H1 (cell line): ENCODE results near the gene HOXC11. TPM values are rescaled to one million over a fixed set of nuclear protein-coding genes. Genes with fewer than 3 reads are reported as not detected.

Source experiments
- ASH2L ChIP-seq: fragments of 200-600, 300-600 bp; sonication (generic); IDR thresholded peaks from one replicate; pipeline ENCODE4 v1.7.1; 2017; ENCODE audit warnings: low read length
- ATF3 ChIP-seq: IDR thresholded peaks from 2 replicates; pipeline ENCODE4 v1.6.1; 2011; ENCODE audit warnings: low read depth, mild to moderate bottlenecking, low read length; ENCODE audit not compliant: insufficient read depth
- BRCA1 ChIP-seq: IDR thresholded peaks from 2 replicates; pipeline ENCODE4 v1.6.1; 2012; ENCODE audit warnings: low read depth, low read length, improper control_type of control experiment
- CREB1 ChIP-seq: IDR thresholded peaks from 2 replicates; pipeline ENCODE4 v1.6.1; 2012; ENCODE audit warnings: inconsistent platforms
- CTBP2 ChIP-seq: IDR thresholded peaks from 2 replicates; pipeline ENCODE4 v1.7.0; 2011; ENCODE audit warnings: borderline replicate concordance, mild to moderate bottlenecking, moderate library complexity, mixed read lengths, low read length; ENCODE audit not compliant: insufficient read depth, insufficient read length
- EGR1 ChIP-seq: IDR thresholded peaks from 2 replicates; pipeline ENCODE4 v1.6.1; 2011; ENCODE audit warnings: low read depth, low read length, borderline replicate concordance
- EP300 ChIP-seq, 2 experiments: IDR thresholded peaks; 1 replicate in 1 of 2; 2 replicates in 1 of 2; pipeline ENCODE4 v1.6.1; 2011 to 2012; ENCODE audit warnings: low read depth in 2 of 2, low read length in 2 of 2, mild to moderate bottlenecking in 2 of 2, borderline replicate concordance in 1 of 2, inconsistent platforms in 1 of 2, moderate library complexity in 1 of 2
- GTF2F1 ChIP-seq: IDR thresholded peaks from 2 replicates; pipeline ENCODE4 v1.6.1; 2012; ENCODE audit warnings: low read depth, low read length, improper control_type of control experiment, borderline replicate concordance
- HDAC6 ChIP-seq: IDR thresholded peaks from one replicate; pipeline ENCODE4 v1.7.1; 2012; ENCODE audit warnings: low read depth, mild to moderate bottlenecking, inconsistent platforms, low read length, moderate library complexity
- MAFK ChIP-seq: IDR thresholded peaks from 2 replicates; pipeline ENCODE4 v1.6.1; 2012; ENCODE audit warnings: low read depth, mild to moderate bottlenecking, improper control_type of control experiment, low read length
- NANOG ChIP-seq: IDR thresholded peaks from 2 replicates; pipeline ENCODE4 v1.6.1; 2011; ENCODE audit warnings: low read length, low read depth, mild to moderate bottlenecking, inconsistent platforms; ENCODE audit not compliant: insufficient read depth, poor library complexity, severe bottlenecking
- PHF8 ChIP-seq: fragments of 200-600 bp; sonication (generic); conservative IDR thresholded peaks from 2 replicates; pipeline ENCODE4 v1.7.1; 2012; ENCODE audit warnings: low read depth, mild to moderate bottlenecking, inconsistent platforms, low read length, moderate library complexity
- POLR2A ChIP-seq, 2 experiments: IDR thresholded peaks; 1 replicate in 1 of 2; 2 replicates in 1 of 2; pipeline ENCODE4 v1.6.1; 2011; ENCODE audit warnings: low read depth in 2 of 2, low read length in 2 of 2, mild to moderate bottlenecking in 2 of 2; ENCODE audit errors: control extremely low read depth in 1 of 2
- RXRA ChIP-seq: IDR thresholded peaks from 2 replicates; pipeline ENCODE4 v1.6.1; 2011; ENCODE audit warnings: low read depth, mild to moderate bottlenecking, low read length, moderate library complexity; ENCODE audit not compliant: insufficient read depth
- SIRT6 ChIP-seq: IDR thresholded peaks from one replicate; pipeline ENCODE4 v1.7.1; 2012; ENCODE audit warnings: low read length, inconsistent platforms
- SP1 ChIP-seq: IDR thresholded peaks from 2 replicates; pipeline ENCODE4 v1.6.1; 2011; ENCODE audit warnings: low read depth, low read length
- SP2 ChIP-seq: IDR thresholded peaks from 2 replicates; pipeline ENCODE4 v1.6.1; 2012; ENCODE audit warnings: mild to moderate bottlenecking, low read length, inconsistent platforms
- TAF1 ChIP-seq: IDR thresholded peaks from 2 replicates; pipeline ENCODE4 v1.6.1; 2011; ENCODE audit warnings: mild to moderate bottlenecking, low read depth, low read length
- TAF7 ChIP-seq: optimal IDR thresholded peaks from 2 replicates; pipeline ENCODE3; 2011; ENCODE audit warnings: low read depth, mild to moderate bottlenecking, inconsistent platforms, low read length, moderate library complexity, borderline replicate concordance
- TBP ChIP-seq: IDR thresholded peaks from 2 replicates; pipeline ENCODE4 v1.6.1; 2011; ENCODE audit warnings: low read depth, low read length, improper control_type of control experiment
- YY1 ChIP-seq: IDR thresholded peaks from 2 replicates; pipeline ENCODE4 v1.6.1; 2011; ENCODE audit warnings: low read depth, mild to moderate bottlenecking, low read length
- ZNF274 ChIP-seq: IDR thresholded peaks from 2 replicates; pipeline ENCODE4 v1.7.0; 2012; ENCODE audit warnings: low read length, borderline replicate concordance; ENCODE audit errors: extremely low read depth
- polyA plus RNA-seq, 7 experiments: library from polyadenylated mRNA; depleted of rRNA in 3 of 7; stranded (reverse) in 5 of 7; unstranded in 2 of 7; fragments of >200 nt in 5 of 7; fragments of 200-250 nt in 2 of 7; gene quantifications; 1 replicate in 5 of 7; 2 replicates in 1 of 7; 4 replicates in 1 of 7; pipeline versions ENCODE4 v1.2.1 to v1.2.3, GENCODE V29; 2011 to 2013; ENCODE audit warnings: missing spikeins in 2 of 7, mixed read lengths in 2 of 7
- total RNA-seq: library from RNA; stranded (reverse); fragmentation: NEBNext Ultra II Directional; extraction: Animal tissue kit (Norgen Biotek cat#: 25700); gene quantifications from 2 replicates; pipeline ENCODE4 v1.2.1, GENCODE V29; 2021
- TF ChIP-seq, protein P1 (sequence below): IDR thresholded peaks from 2 replicates; pipeline ENCODE4 v1.6.1; 2012; ENCODE audit warnings: low read length, inconsistent platforms

Gene HOXC11
- total and polyA plus RNA-seq, 2 of the 8 experiments (the other 6 are each of a cell fraction or from before 2014, with no cell fraction given) = not detected

DNA sequence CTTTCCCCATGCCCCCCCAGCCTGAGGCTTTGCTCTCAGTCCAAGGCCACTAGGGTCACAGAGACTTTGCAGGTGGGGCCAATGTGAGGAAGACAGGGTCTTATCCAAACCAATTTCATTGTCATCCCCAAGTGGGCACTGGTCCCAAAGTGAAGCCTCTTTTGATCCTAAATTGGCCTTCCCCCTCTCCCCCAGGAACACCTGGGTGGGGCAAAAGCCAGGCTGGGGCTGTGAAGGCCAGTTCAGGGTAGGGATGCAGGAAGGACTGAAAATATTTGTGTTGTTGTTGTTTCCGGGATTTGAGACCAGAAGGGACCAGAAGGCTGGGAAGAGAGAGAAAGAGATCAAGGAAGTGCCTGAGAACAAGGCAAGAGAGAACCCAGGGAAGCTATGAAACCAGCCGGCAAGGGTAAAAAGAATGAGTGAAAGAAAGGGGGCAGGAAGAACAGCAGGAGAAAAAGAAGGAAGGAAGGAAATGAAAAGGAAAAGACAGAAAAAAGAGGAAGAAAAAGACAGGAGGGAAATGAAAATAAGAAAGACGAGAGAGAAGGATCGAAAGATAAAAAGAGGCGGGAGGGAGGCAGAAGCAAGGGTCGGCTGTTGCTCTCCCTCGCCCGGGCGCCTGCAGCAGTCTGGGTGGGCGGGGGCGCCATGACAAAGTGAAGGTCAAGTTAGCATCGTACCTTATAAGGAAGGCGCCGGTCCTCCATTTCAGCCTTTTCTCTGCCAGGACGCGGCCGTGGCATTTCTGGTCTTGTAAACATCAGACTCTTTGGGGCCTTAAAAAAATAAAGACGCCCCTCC lies 7.4 kb upstream of the HOXC11 start (continued):
- TF ChIP-seq EP300 (IDR thresholded peaks at IDR 0.05; ENCODE audit: borderline replicate concordance in 1 of 2, low read depth in 2 of 2, low read length in 2 of 2) = no peak
- no peak for TF ChIP-seq NANOG
- TF ChIP-seq PHF8 = no peak
- no peak for TF ChIP-seq TBP
- TF ChIP-seq SIRT6 = no peak
- TF ChIP-seq RXRA = no peak
- no peak for TF ChIP-seq ZNF274
- no peak for TF ChIP-seq ATF3
- TF ChIP-seq GTF2F1 = no peak
- TF ChIP-seq CREB1 = 0 out of 2 replicates have a peak, but pooled peaks have one; percentile 26
- TF ChIP-seq EGR1 = no peak
- TF ChIP-seq ASH2L = no peak
- no peak for TF ChIP-seq MAFK
- TF ChIP-seq, protein P1, sequence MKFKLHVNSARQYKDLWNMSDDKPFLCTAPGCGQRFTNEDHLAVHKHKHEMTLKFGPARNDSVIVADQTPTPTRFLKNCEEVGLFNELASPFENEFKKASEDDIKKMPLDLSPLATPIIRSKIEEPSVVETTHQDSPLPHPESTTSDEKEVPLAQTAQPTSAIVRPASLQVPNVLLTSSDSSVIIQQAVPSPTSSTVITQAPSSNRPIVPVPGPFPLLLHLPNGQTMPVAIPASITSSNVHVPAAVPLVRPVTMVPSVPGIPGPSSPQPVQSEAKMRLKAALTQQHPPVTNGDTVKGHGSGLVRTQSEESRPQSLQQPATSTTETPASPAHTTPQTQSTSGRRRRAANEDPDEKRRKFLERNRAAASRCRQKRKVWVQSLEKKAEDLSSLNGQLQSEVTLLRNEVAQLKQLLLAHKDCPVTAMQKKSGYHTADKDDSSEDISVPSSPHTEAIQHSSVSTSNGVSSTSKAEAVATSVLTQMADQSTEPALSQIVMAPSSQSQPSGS = no peak; the same call in 1 of the 2 replicates
- TF ChIP-seq TAF1 = no peak
- TF ChIP-seq POLR2A (IDR thresholded peaks at IDR 0.05; ENCODE audit: control extremely low read depth in 1 of 2, low read depth in 2 of 2, low read length in 2 of 2) = no peak
- TF ChIP-seq TAF7 = no peak
- TF ChIP-seq SP1 = peak; percentile 66
- TF ChIP-seq BRCA1 = no peak
- no peak for TF ChIP-seq HDAC6
- TF ChIP-seq SP2 = no peak
- peak; percentile 50 for TF ChIP-seq CTBP2
- peak; percentile 13; the same call in 1 of the 2 replicates for TF ChIP-seq YY1
